NCI-H1694 (cell line): ENCODE data around the gene CACNA1A.
"Not testable (repeated sequence)": the region's sequence is repeated elsewhere in the genome, so short reads cannot be mapped to it uniquely, and the experiment has no call there.

Experiments
- DNase-seq: peaks from one replicate; lab custom pipeline; 2025; lab: John Stamatoyannopoulos, UW

Gene CACNA1A

GRCh38 chr19:13363954-13364353 is 142.3 kb downstream of the CACNA1A start:
- DNase-seq: no peak

- no peak for DNase-seq
Measured at GRCh38 chr19:13363245-13363644, 143.0 kb downstream of the CACNA1A start.

- DNase-seq: no peak
Measured at GRCh38 chr19:13362668-13363067, 143.6 kb downstream of the CACNA1A start.

GRCh38 chr19:13361726-13362125 is 144.6 kb downstream of the CACNA1A start:
- not testable (repeated sequence) for DNase-seq

GRCh38 chr19:13356686-13357280 is 149.5 kb downstream of the CACNA1A start:
- DNase-seq: no peak

GRCh38 chr19:13356185-13356584 is 150.1 kb downstream of the CACNA1A start:
- DNase-seq: no peak

- no peak for DNase-seq
Measured at GRCh38 chr19:13355356-13355755, 150.9 kb downstream of the CACNA1A start.

- no peak for DNase-seq
Measured at GRCh38 chr19:13353625-13354024, 152.7 kb downstream of the CACNA1A start.

GRCh38 chr19:13350759-13351158 is 155.5 kb downstream of the CACNA1A start:
- no peak for DNase-seq

GRCh38 chr19:13350072-13350471 is 156.2 kb downstream of the CACNA1A start:
- DNase-seq: no peak

- peak; percentile 91 for DNase-seq
Measured at GRCh38 chr19:13347367-13347766, 158.9 kb downstream of the CACNA1A start.

- no peak for DNase-seq
Measured at GRCh38 chr19:13343514-13343913, 162.8 kb downstream of the CACNA1A start.

- DNase-seq: no peak
Measured at GRCh38 chr19:13342672-13343071, 163.6 kb downstream of the CACNA1A start.

- DNase-seq: no peak
Measured at GRCh38 chr19:13339869-13340268, 166.4 kb downstream of the CACNA1A start.

GRCh38 chr19:13337181-13337580 is 169.1 kb downstream of the CACNA1A start:
- no peak for DNase-seq

- DNase-seq: no peak
Measured at GRCh38 chr19:13334801-13335481, 171.3 kb downstream of the CACNA1A start.

GRCh38 chr19:13330285-13330684 is 176.0 kb downstream of the CACNA1A start:
- DNase-seq: no peak

GRCh38 chr19:13329766-13330165 is 176.5 kb downstream of the CACNA1A start:
- no peak for DNase-seq

- no peak for DNase-seq
Measured at GRCh38 chr19:13328241-13328640, 178.0 kb downstream of the CACNA1A start.

- no peak for DNase-seq
Measured at GRCh38 chr19:13319526-13319925, 186.8 kb downstream of the CACNA1A start.

- DNase-seq: no peak
Measured at GRCh38 chr19:13318190-13318589, 188.1 kb downstream of the CACNA1A start.

GRCh38 chr19:13315495-13315894 is 190.8 kb downstream of the CACNA1A start:
- DNase-seq: no peak

- DNase-seq: no peak
Measured at GRCh38 chr19:13314761-13315160, 191.5 kb downstream of the CACNA1A start.

- no peak for DNase-seq
Measured at GRCh38 chr19:13313875-13314274, 192.4 kb downstream of the CACNA1A start.
